Measurements from ENCODE around the gene NRXN3. TPM values are rescaled to one million over a fixed set of nuclear protein-coding genes. Genes with fewer than 3 reads are reported as not detected.

Gene NRXN3
- total and polyA plus RNA-seq, 8 donors = 0.53 to 2.5 (median 1.5) TPM

- intact Hi-C loops (cut with DNase I) = no loop called here
- Histone ChIP-seq H3K9me3 (no peaks in the 10 kb centered on the region), H3K27me3 (peaks cover 0 to 2% (median 0%) of the 10 kb centered on the region in 4 donors), H3K4me3 (no peak overlapping the region), H3K27ac (no peak overlapping the region), H3K36me3 (no peaks in the 10 kb centered on the region), H3K4me1 (peaks cover 0 to 13% (median 0%) of the 10 kb centered on the region in 3 donors)
- TF ChIP-seq, protein P1, sequence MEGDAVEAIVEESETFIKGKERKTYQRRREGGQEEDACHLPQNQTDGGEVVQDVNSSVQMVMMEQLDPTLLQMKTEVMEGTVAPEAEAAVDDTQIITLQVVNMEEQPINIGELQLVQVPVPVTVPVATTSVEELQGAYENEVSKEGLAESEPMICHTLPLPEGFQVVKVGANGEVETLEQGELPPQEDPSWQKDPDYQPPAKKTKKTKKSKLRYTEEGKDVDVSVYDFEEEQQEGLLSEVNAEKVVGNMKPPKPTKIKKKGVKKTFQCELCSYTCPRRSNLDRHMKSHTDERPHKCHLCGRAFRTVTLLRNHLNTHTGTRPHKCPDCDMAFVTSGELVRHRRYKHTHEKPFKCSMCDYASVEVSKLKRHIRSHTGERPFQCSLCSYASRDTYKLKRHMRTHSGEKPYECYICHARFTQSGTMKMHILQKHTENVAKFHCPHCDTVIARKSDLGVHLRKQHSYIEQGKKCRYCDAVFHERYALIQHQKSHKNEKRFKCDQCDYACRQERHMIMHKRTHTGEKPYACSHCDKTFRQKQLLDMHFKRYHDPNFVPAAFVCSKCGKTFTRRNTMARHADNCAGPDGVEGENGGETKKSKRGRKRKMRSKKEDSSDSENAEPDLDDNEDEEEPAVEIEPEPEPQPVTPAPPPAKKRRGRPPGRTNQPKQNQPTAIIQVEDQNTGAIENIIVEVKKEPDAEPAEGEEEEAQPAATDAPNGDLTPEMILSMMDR (IDR thresholded peaks at IDR 0.05) = no peak
- DNase-seq = no peak
- WGBS, 2 donors = 33 to 41% methylated on average over 4 of the region's 4 CpGs
- ATAC-seq = peak in 1 of 4 donors; percentile 36
- FAIRE-seq = no peak
These were observed 1128.2 kb downstream of the NRXN3 start for GRCh38 chr14:79298373-79298772.

DNA sequence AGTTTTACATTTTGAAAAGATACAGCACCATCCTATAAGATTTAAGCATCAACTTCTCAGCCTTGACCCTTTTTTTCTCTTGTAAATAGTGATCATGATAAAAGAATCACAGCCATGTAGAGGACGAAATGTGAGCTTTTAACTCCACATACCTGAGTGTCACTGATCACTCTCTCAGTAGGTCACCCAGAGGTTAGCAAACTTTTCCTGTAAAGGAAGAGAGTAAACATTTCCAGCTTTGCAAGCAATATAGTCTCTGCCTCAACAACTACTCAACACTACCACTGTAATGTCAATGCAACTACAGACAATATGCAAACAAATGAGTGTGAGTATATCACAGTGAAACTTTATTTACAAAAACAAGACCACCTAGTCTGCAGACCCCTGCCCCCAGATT, 1129.0 kb downstream of the NRXN3 start:
- Histone ChIP-seq H3K4me1 (peaks cover 0 to 13% (median 0%) of the 10 kb centered on the region in 3 donors), H3K36me3 (no peaks in the 10 kb centered on the region), H3K4me3 (no peak overlapping the region), H3K27ac (no peak overlapping the region), H3K9me3 (no peaks in the 10 kb centered on the region), H3K27me3 (peaks cover 0 to 2% (median 0%) of the 10 kb centered on the region in 4 donors)
- WGBS, 2 donors = 37 to 44% methylated on average over 1 of the region's 1 CpG
- intact Hi-C loops (cut with DNase I) = no loop called here
- FAIRE-seq (no peak), ATAC-seq (peak in 2 of 4 donors; percentile 54 to 72), DNase-seq (no peak)
- TF ChIP-seq, protein P1 (IDR thresholded peaks at IDR 0.05) = no peak

DNA sequence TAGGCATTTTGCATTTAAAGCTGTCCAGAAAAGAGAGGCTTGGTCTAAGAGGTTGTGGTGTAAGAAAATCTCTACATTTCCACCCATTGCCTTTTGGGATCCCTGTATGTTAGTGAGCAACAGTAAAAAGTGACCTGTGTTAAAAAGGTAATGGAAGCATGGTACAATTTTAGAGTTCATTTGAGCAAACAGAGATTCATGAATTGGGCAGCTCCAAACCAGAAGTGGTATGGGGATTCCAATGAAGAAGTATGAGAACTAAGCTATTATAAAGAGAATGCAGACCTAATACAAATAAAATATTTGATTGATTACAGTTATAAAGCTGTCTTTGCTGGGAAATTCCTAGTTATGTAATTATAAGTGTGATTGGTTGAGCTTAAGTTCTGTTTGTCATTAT, 1134.1 kb downstream of the NRXN3 start:
- H3K4me1 ChIP-seq = peaks cover 0 to 3% (median 0%) of the 10 kb centered on the region in 3 donors
- no peak for FAIRE-seq
- intact Hi-C loops (cut with DNase I) = no loop called here
- TF ChIP-seq, protein P1 (IDR thresholded peaks at IDR 0.05) = no peak
- H3K36me3 ChIP-seq = no peaks in the 10 kb centered on the region
- no peaks in the 10 kb centered on the region for H3K9me3 ChIP-seq
- no peak for ATAC-seq
- H3K27me3 ChIP-seq = no peaks in the 10 kb centered on the region
- no peak overlapping the region for H3K4me3 ChIP-seq
- no peak for DNase-seq
- H3K27ac ChIP-seq = no peak overlapping the region

GRCh38 chr14:79306546-79306945, 1136.4 kb downstream of the NRXN3 start:
- intact Hi-C loops (cut with DNase I) = no loop called here
- TF ChIP-seq, protein P1 (IDR thresholded peaks at IDR 0.05) = no peak
- Histone ChIP-seq H3K4me3 (no peak overlapping the region), H3K27ac (no peak overlapping the region), H3K4me1 (no peaks in the 10 kb centered on the region), H3K27me3 (no peaks in the 10 kb centered on the region), H3K9me3 (no peaks in the 10 kb centered on the region), H3K36me3 (no peaks in the 10 kb centered on the region)
- WGBS, 2 donors = 84 to 93% methylated on average over 2 of the region's 2 CpGs
- ATAC-seq (no peak), DNase-seq (no peak), FAIRE-seq (no peak)

DNA sequence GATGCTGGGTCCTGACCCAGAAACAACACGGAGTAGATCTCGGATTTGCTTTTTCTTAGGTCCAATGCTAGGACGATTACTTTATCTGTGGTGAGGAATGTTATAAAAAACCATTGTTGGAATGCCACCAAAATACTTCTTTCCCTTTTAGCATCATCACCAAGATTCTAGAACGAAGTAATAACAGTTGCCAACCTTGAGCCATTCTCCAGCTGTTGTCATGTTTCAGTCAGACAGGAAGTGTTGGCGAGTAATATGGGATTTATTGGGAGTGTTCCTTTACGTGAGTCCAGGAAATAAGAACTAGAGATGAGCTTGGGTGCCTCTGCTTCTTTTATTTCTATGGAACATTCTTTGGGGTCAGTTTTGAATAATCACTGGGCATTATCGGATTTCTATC, 1148.2 kb downstream of the NRXN3 start:
- intact Hi-C loops (cut with DNase I) = no loop called here
- H3K27me3 ChIP-seq = no peaks in the 10 kb centered on the region
- TF ChIP-seq, protein P1 (IDR thresholded peaks at IDR 0.05) = no peak
- FAIRE-seq (no peak), ATAC-seq (no peak), DNase-seq (no peak)
- WGBS, 2 donors = 80 to 83% methylated on average over 7 of the region's 7 CpGs
- no peaks in the 10 kb centered on the region for H3K9me3 ChIP-seq
- no peaks in the 10 kb centered on the region for H3K36me3 ChIP-seq
- no peak overlapping the region for H3K27ac ChIP-seq
- no peak overlapping the region for H3K4me3 ChIP-seq
- H3K4me1 ChIP-seq = peaks cover 0 to 4% (median 0%) of the 10 kb centered on the region in 3 donors

Measured in pancreas (tissue), 10 donors.